SK-N-SH treated with all-trans-retinoic acid at 6 μM for 48 hours (cell line): ENCODE data around the gene VSIR.

Source experiments
- ATAC-seq: fragments of 200-7000 bp; cut with Tn5 transposase; 3 replicates; pipeline ENCODE4 v1.9.1; 2020; ENCODE audit warnings: mild to moderate bottlenecking, moderate library complexity
- ARNTL ChIP-seq: fragments of 450-650 bp; formaldehyde crosslinking; IDR thresholded peaks from 2 replicates; pipeline ENCODE4 v1.5.0; 2020; ENCODE audit warnings: low read depth, mild to moderate bottlenecking, moderate library complexity, borderline replicate concordance
- BACH2 ChIP-seq: fragments of 250-450 bp; sonication (Bioruptor Pico); IDR thresholded peaks from 2 replicates; pipeline ENCODE4 v1.9.0; 2021; ENCODE audit warnings: mild to moderate bottlenecking, borderline replicate concordance
- CSDC2 ChIP-seq: fragments of 250-450 bp; sonication (Bioruptor Pico); IDR thresholded peaks from 2 replicates; pipeline ENCODE4 v1.5.0; 2020; ENCODE audit warnings: mild to moderate bottlenecking, moderate library complexity
- ESRRG ChIP-seq: fragments of 250-450 bp; sonication (Bioruptor Pico); IDR thresholded peaks from 2 replicates; pipeline ENCODE4 v1.6.1; 2021; ENCODE audit warnings: mild to moderate bottlenecking
- GLIS3 ChIP-seq: fragments of 250-450 bp; sonication (Bioruptor Pico); IDR thresholded peaks from 2 replicates; pipeline ENCODE4 v1.5.0; 2020; ENCODE audit warnings: mild to moderate bottlenecking, moderate library complexity
- ISL1 ChIP-seq: fragments of 250-450 bp; sonication (Bioruptor Pico); IDR thresholded peaks from 2 replicates; pipeline ENCODE4 v2.1.2; 2022; ENCODE audit warnings: mild to moderate bottlenecking, moderate library complexity
- OSR1 ChIP-seq: fragments of 250-450 bp; sonication (Bioruptor Pico); IDR thresholded peaks from 2 replicates; pipeline ENCODE4 v1.8.0; 2022; ENCODE audit warnings: moderate library complexity, mild to moderate bottlenecking, inconsistent platforms
- POU6F1 ChIP-seq: fragments of 250-450 bp; sonication (Bioruptor Pico); IDR thresholded peaks from 2 replicates; pipeline ENCODE4 v1.8.0; 2021; ENCODE audit warnings: low read depth, mild to moderate bottlenecking, moderate library complexity, borderline replicate concordance
- PPARA ChIP-seq: fragments of 250-450 bp; sonication (Bioruptor Pico); IDR thresholded peaks from 2 replicates; pipeline ENCODE4 v1.5.0; 2020; ENCODE audit warnings: mild to moderate bottlenecking, borderline replicate concordance
- RARB ChIP-seq: fragments of 250-450 bp; sonication (Bioruptor Pico); IDR thresholded peaks from 2 replicates; pipeline ENCODE4 v1.8.0; 2021; ENCODE audit warnings: mild to moderate bottlenecking, moderate library complexity
- SNAI2 ChIP-seq: fragments of 250-450 bp; sonication (Bioruptor Pico); IDR thresholded peaks from 2 replicates; pipeline ENCODE4 v1.5.0; 2020; ENCODE audit warnings: mild to moderate bottlenecking, moderate library complexity
- TCF4 ChIP-seq: fragments of 250-450 bp; sonication (Bioruptor Pico); IDR thresholded peaks from 2 replicates; pipeline ENCODE4 v1.8.0; 2021; ENCODE audit warnings: mild to moderate bottlenecking, moderate library complexity, borderline replicate concordance
- TOX ChIP-seq: fragments of 250-450 bp; sonication (Bioruptor Pico); IDR thresholded peaks from 2 replicates; pipeline ENCODE4 v1.8.0; 2021; ENCODE audit warnings: mild to moderate bottlenecking, moderate library complexity, borderline replicate concordance
- TSHZ2 ChIP-seq: fragments of 250-450 bp; sonication (Bioruptor Pico); IDR thresholded peaks from 2 replicates; pipeline ENCODE4 v1.5.0; 2020; ENCODE audit warnings: mild to moderate bottlenecking, moderate library complexity
- ZC3H10 ChIP-seq: fragments of 250-450 bp; sonication (Bioruptor Pico); IDR thresholded peaks from 2 replicates; pipeline ENCODE4 v1.5.1; 2021; ENCODE audit warnings: mild to moderate bottlenecking, moderate library complexity
- ZFP3 ChIP-seq: fragments of 250-450 bp; sonication (Bioruptor Pico); IDR thresholded peaks from 2 replicates; pipeline ENCODE4 v1.5.0; 2020; ENCODE audit warnings: mild to moderate bottlenecking, moderate library complexity
- ZFP30 ChIP-seq: fragments of 450-650 bp; formaldehyde crosslinking; IDR thresholded peaks from 2 replicates; pipeline ENCODE4 v1.5.0; 2022; ENCODE audit warnings: mild to moderate bottlenecking, moderate library complexity
- ZNF565 ChIP-seq: fragments of 450-650 bp; formaldehyde crosslinking; conservative IDR thresholded peaks from 2 replicates; pipeline ENCODE4 v1.5.0; 2020; ENCODE audit warnings: low read depth, mild to moderate bottlenecking, moderate library complexity
- ZNF70 ChIP-seq: fragments of 450-650 bp; formaldehyde crosslinking; IDR thresholded peaks from 2 replicates; pipeline ENCODE4 v1.5.0; 2020; ENCODE audit warnings: mild to moderate bottlenecking, moderate library complexity
- ZNF8 ChIP-seq: fragments of 450-650 bp; formaldehyde crosslinking; IDR thresholded peaks from 2 replicates; pipeline ENCODE4 v1.5.0; 2020; ENCODE audit warnings: mild to moderate bottlenecking, moderate library complexity
- TF ChIP-seq, protein P1 (sequence below): fragments of 250-450 bp; sonication (Bioruptor Pico); IDR thresholded peaks from 2 replicates; pipeline ENCODE4 v1.5.1; 2020; ENCODE audit warnings: low read depth, mild to moderate bottlenecking, moderate library complexity
- TF ChIP-seq, protein P2 (sequence below): fragments of 250-450 bp; sonication (Bioruptor Pico); IDR thresholded peaks from 2 replicates; pipeline ENCODE4 v1.8.0; 2020; ENCODE audit warnings: mild to moderate bottlenecking, moderate library complexity, borderline replicate concordance

The VSIR gene

DNA sequence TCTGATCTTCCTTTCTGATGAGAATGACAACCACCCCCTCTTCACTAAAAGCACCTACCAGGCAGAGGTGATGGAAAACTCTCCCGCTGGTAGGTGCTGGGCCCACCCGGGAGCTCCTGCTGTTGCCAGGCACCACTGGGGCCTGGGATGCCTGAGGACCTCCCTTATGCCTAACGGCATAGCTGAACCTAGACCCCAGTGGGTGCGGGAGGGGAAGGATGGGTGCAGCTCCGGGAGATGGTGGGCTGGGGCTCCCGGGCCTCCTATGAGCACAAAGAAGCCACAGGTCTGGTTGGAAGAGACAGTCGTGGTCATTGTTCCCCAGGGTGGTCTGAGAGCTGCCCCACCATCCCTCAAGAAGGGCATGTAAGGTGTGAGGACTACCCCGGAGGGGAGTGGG, 15.6 kb upstream of the VSIR start:
- ATAC-seq = no peak
- TF ChIP-seq ZNF8 (CRISPR knock-in tag) (no peak), TOX (CRISPR knock-in tag) (no peak), ZFP3 (no peak), ZNF70 (CRISPR knock-in tag) (no peak), TSHZ2 (CRISPR knock-in tag) (no peak), CSDC2 (no peak), OSR1 (CRISPR knock-in tag) (no peak), POU6F1 (no peak), ZFP30 (CRISPR knock-in tag) (no peak), BACH2 (no peak), ZNF565 (CRISPR knock-in tag) (no peak), TCF4 (CRISPR knock-in tag) (no peak), ESRRG (CRISPR knock-in tag) (no peak), PPARA (no peak), RARB (CRISPR knock-in tag) (no peak), ARNTL (CRISPR knock-in tag) (no peak)
- TF ChIP-seq, protein P1, sequence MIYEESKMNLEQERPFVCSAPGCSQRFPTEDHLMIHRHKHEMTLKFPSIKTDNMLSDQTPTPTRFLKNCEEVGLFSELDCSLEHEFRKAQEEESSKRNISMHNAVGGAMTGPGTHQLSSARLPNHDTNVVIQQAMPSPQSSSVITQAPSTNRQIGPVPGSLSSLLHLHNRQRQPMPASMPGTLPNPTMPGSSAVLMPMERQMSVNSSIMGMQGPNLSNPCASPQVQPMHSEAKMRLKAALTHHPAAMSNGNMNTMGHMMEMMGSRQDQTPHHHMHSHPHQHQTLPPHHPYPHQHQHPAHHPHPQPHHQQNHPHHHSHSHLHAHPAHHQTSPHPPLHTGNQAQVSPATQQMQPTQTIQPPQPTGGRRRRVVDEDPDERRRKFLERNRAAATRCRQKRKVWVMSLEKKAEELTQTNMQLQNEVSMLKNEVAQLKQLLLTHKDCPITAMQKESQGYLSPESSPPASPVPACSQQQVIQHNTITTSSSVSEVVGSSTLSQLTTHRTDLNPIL (CRISPR knock-in tag) = no peak

DNA sequence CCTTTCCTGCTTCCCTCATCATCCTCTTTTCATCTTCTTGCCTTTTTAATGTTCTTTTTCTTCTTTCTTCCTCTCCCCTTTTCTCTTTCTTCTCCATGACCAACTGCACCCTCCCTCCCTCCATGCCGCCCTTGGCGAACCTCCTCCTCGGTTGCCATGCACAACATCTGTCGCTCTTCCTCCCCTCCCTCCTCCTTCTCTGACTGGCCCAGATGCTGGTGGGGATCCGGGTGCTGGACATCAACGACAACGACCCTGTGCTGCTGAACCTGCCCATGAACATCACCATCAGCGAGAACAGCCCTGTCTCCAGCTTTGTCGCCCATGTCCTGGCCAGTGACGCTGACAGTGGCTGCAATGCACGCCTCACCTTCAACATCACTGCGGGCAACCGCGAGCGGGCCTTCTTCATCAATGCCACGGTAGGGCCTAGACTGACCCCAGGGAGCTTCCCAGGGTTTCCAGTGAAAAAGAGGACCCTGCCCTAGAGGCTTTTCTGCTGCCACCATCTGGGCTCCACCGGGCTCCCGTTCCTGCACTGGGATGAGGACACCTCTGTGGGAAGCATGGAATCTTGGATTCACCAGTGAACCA, 11.5 kb upstream of the VSIR start:
- no peak for TF ChIP-seq TCF4 (CRISPR knock-in tag)
- no peak for TF ChIP-seq OSR1 (CRISPR knock-in tag)
- TF ChIP-seq PPARA = no peak
- TF ChIP-seq ZFP30 (CRISPR knock-in tag) = no peak
- no peak for TF ChIP-seq ARNTL (CRISPR knock-in tag)
- TF ChIP-seq SNAI2 = no peak
- no peak for TF ChIP-seq ZC3H10 (CRISPR knock-in tag)
- TF ChIP-seq, protein P2, sequence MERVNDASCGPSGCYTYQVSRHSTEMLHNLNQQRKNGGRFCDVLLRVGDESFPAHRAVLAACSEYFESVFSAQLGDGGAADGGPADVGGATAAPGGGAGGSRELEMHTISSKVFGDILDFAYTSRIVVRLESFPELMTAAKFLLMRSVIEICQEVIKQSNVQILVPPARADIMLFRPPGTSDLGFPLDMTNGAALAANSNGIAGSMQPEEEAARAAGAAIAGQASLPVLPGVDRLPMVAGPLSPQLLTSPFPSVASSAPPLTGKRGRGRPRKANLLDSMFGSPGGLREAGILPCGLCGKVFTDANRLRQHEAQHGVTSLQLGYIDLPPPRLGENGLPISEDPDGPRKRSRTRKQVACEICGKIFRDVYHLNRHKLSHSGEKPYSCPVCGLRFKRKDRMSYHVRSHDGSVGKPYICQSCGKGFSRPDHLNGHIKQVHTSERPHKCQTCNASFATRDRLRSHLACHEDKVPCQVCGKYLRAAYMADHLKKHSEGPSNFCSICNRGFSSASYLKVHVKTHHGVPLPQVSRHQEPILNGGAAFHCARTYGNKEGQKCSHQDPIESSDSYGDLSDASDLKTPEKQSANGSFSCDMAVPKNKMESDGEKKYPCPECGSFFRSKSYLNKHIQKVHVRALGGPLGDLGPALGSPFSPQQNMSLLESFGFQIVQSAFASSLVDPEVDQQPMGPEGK (CRISPR knock-in tag) = no peak
- ATAC-seq = no peak

DNA sequence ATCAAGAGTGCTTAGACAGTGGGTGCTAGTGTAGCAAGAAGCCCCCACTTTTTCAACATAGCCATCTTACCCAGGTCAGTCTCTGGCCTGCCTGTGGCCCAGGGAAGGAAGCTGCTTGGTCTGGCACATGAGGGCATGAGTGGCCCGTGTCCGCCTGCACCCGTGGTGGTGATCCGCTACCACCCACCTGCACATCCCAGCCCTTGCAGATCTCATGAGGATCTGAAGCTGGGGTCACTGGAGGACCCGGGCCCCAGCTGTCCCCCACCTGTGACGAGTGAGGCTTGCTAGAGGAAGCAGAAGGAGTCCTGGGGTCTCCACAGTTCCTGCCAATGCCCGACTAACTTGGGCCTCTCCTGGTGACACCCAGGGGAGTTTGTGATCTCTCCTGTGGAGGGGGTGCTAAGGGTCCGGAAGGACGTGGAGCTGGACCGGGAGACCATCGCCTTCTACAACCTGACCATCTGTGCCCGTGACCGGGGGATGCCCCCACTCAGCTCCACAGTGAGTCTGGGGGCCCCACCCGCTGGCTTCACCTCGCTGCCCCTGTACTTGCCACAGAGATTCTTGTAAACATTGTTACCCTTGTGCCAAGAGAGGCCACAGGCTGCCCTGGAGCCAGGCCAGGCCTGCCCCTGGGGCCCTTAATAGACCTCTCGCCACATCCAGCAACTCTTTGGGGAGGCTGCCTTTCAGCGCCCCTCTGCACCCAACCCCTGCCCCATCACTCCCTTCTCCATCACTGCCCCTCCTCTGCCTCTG, 10.8 kb upstream of the VSIR start:
- no peak for ATAC-seq
- TF ChIP-seq PPARA = no peak
- TF ChIP-seq ZC3H10 (CRISPR knock-in tag) = no peak
- no peak for TF ChIP-seq ISL1 (CRISPR knock-in tag)
- no peak for TF ChIP-seq ZNF565 (CRISPR knock-in tag)
- no peak for TF ChIP-seq ZNF8 (CRISPR knock-in tag)
- TF ChIP-seq GLIS3 (CRISPR knock-in tag) = no peak
- no peak for TF ChIP-seq ZFP3
- TF ChIP-seq OSR1 (CRISPR knock-in tag) = no peak
- TF ChIP-seq, protein P1 (CRISPR knock-in tag) = no peak
- no peak for TF ChIP-seq TOX (CRISPR knock-in tag)
- TF ChIP-seq POU6F1 = no peak
- no peak for TF ChIP-seq TSHZ2 (CRISPR knock-in tag)
- TF ChIP-seq ZFP30 (CRISPR knock-in tag) = no peak
